ENCODE results near the gene PKD2L1. TPM values are rescaled to one million over a fixed set of nuclear protein-coding genes. Genes with fewer than 3 reads are reported as not detected.
A peak's percentile ranks its signal among the peaks of the same experiment; 100 is the strongest.
"Not testable (repeated sequence)": the region's sequence is repeated elsewhere in the genome, so short reads cannot be mapped to it uniquely, and the experiment has no call there.

PKD2L1 gene
- total RNA-seq (1 to 10 TPM in 6 of 7 donors, not detected in 1; 3.0 to 8.7 (median 4.2) TPM), polyA plus RNA-seq (1 to 10 TPM; 2.2 to 4.8 (median 3.3) TPM)
- long read RNA-seq, donor 1, result 0 reads
- long read RNA-seq, donor 2, result 0 reads

- H3K27me3 ChIP-seq (replicated peaks in 1 of 7), result peaks cover 0 to 21% (median 0%) of the 10 kb centered on the region in 7 donors
- 46 to 73% (median 69%) methylated on average over 5 of the region's 5 CpGs for WGBS, 5 donors
- no peak for DNase-seq
- TF ChIP-seq, protein P1, sequence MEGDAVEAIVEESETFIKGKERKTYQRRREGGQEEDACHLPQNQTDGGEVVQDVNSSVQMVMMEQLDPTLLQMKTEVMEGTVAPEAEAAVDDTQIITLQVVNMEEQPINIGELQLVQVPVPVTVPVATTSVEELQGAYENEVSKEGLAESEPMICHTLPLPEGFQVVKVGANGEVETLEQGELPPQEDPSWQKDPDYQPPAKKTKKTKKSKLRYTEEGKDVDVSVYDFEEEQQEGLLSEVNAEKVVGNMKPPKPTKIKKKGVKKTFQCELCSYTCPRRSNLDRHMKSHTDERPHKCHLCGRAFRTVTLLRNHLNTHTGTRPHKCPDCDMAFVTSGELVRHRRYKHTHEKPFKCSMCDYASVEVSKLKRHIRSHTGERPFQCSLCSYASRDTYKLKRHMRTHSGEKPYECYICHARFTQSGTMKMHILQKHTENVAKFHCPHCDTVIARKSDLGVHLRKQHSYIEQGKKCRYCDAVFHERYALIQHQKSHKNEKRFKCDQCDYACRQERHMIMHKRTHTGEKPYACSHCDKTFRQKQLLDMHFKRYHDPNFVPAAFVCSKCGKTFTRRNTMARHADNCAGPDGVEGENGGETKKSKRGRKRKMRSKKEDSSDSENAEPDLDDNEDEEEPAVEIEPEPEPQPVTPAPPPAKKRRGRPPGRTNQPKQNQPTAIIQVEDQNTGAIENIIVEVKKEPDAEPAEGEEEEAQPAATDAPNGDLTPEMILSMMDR (IDR thresholded peaks at IDR 0.05 in 8 of 11, conservative IDR thresholded peaks at IDR 0.05 in 3 of 11), result no peak
- no peak for TF ChIP-seq POLR2AphosphoS5 (IDR thresholded peaks at IDR 0.05)
- no peak for TF ChIP-seq POLR2A (IDR thresholded peaks at IDR 0.05)
- H3K4me1 ChIP-seq, result peaks cover 0 to 20% (median 9%) of the 10 kb centered on the region in 6 donors
- H3K36me3 ChIP-seq, result no peaks in the 10 kb centered on the region
- intact Hi-C loops (cut with DNase I; ENCODE audit: low total_unique reads), result no loop called here
- no peak within 1 kb of the TSS for H3K4me3 ChIP-seq
- no peaks in the 10 kb centered on the region for H3K9me3 ChIP-seq
- no peak within 1 kb of the TSS for H3K27ac ChIP-seq
These were observed at the start of gene PKD2L1 for GRCh38 chr10:100330079-100330478. TSS of gene PKD2L1 (minus strand) at chr10:100330228. CDS start at chr10:100330103, 125 bp downstream.

GRCh38 chr10:100377830-100378229 lies 47.8 kb upstream of the PKD2L1 start:
- H3K36me3 ChIP-seq, result peaks cover 0 to 18% (median 3%) of the 10 kb centered on the region in 6 donors
- no peak overlapping the region for H3K4me3 ChIP-seq
- intact Hi-C loops (cut with DNase I; ENCODE audit: low total_unique reads), result no loop called here
- H3K27me3 ChIP-seq (replicated peaks in 1 of 7), result no peaks in the 10 kb centered on the region
- H3K4me1 ChIP-seq, result peaks cover 11 to 57% (median 26%) of the 10 kb centered on the region in 6 donors
- no peak for DNase-seq
- WGBS, 5 donors, result 70 to 83% (median 77%) methylated on average over 5 of the region's 5 CpGs
- H3K9me3 ChIP-seq, result no peaks in the 10 kb centered on the region
- TF ChIP-seq, protein P1 (IDR thresholded peaks at IDR 0.05 in 8 of 11, conservative IDR thresholded peaks at IDR 0.05 in 3 of 11), result no peak
- TF ChIP-seq POLR2A (IDR thresholded peaks at IDR 0.05), result no peak
- no peak for TF ChIP-seq POLR2AphosphoS5 (IDR thresholded peaks at IDR 0.05)
- H3K27ac ChIP-seq, result no peak overlapping the region

DNA sequence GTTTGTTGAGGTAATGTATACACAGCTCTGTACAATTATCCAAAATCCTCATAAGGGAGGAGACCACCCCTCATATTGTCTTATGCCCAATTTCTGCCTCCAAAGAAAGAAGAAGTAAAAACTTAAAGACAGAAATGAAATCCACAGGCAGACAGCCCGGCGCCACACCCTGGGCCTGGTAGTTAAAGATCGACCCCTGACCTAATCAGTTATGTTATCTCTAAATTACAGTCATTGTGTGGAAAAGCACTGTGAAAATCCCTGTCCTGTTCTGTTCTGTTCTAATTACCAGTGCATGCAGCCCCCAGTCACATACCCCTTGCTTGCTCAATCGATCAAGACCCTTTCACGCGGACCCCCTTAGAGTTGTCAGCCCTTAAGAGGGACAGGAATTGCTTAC lies 46.6 kb upstream of the PKD2L1 start:
- H3K9me3 ChIP-seq; intact Hi-C loops (cut with DNase I; ENCODE audit: low total_unique reads); H3K36me3 ChIP-seq; H3K4me3 ChIP-seq; DNase-seq; H3K27me3 ChIP-seq (replicated peaks in 1 of 7): not testable (repeated sequence)
- peak overlapping the region in 1 of 8 donors; percentile 30 for H3K27ac ChIP-seq
- H3K4me1 ChIP-seq, result peaks cover 19 to 66% (median 37%) of the 10 kb centered on the region in 6 donors
- WGBS, 5 donors, result 83 to 93% (median 84%) methylated on average over 6 of the region's 6 CpGs

GRCh38 chr10:100374677-100375353 lies 44.8 kb upstream of the PKD2L1 start:
- 80 to 92% (median 89%) methylated on average over 7 of the region's 7 CpGs for WGBS, 5 donors
- Histone ChIP-seq H3K4me1 (peaks cover 34 to 75% (median 50%) of the 10 kb centered on the region in 6 donors), H3K4me3 (peak overlapping the region in 2 of 8 donors; percentile 55 to 74), H3K27ac (peak overlapping the region in 6 of 8 donors; percentile 88 to 94 (median 92))
- DNase-seq; H3K36me3 ChIP-seq; H3K27me3 ChIP-seq (replicated peaks in 1 of 7); H3K9me3 ChIP-seq; intact Hi-C loops (cut with DNase I; ENCODE audit: low total_unique reads): not testable (repeated sequence)

DNA sequence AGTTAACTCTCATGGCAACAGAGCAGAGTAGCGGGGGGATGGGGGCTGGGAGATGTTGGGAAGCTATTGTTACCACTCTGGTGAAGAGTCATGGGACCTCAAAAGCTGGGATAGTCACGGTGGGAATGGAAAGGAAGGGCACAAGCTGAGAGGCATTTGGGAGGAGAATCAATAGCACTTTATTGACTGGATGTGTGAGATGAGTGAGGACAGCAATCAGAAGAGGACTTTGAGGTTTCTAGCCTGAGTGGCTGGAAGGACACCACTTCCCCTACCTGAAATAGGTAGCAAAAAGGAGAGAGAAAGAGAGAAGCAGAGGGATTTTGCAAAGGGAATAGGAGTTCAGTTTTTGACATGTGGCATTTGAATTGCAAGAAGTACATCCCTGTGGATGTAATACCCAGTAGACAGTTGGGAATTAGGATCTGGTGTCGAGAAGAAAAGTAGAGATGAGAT lies 44.2 kb upstream of the PKD2L1 start:
- no peaks in the 10 kb centered on the region for H3K36me3 ChIP-seq
- H3K4me1 ChIP-seq, result peaks cover 34 to 74% (median 50%) of the 10 kb centered on the region in 6 donors
- intact Hi-C loops (cut with DNase I; ENCODE audit: low total_unique reads), result no loop called here
- 25 to 32% (median 30%) methylated on average over 3 of the region's 3 CpGs for WGBS, 5 donors
- no peaks in the 10 kb centered on the region for H3K27me3 ChIP-seq (replicated peaks in 1 of 7)
- peak overlapping the region; percentile 72 to 94 (median 92) for H3K27ac ChIP-seq
- no peaks in the 10 kb centered on the region for H3K9me3 ChIP-seq
- no peak for DNase-seq
- TF ChIP-seq POLR2AphosphoS5 (IDR thresholded peaks at IDR 0.05), result no peak
- no peak for TF ChIP-seq POLR2A (IDR thresholded peaks at IDR 0.05)
- TF ChIP-seq, protein P1 (IDR thresholded peaks at IDR 0.05 in 8 of 11, conservative IDR thresholded peaks at IDR 0.05 in 3 of 11), result no peak
- peak overlapping the region; percentile 34 to 74 (median 53) for H3K4me3 ChIP-seq

Data from spleen (tissue), 13 donors.